GM18499 (cell line): ENCODE measurements around the gene SLC16A10.

Source experiments
- ATAC-seq: cut with Tn5 transposase; IDR thresholded peaks from one replicate; pipeline ENCODE4 v1.9.1; 2021; ENCODE audit warnings: moderate number of reproducible peaks; ENCODE audit not compliant: insufficient read depth, unreplicated experiment

Gene SLC16A10

GRCh38 chr6:111205502-111205901 is 118.2 kb downstream of the SLC16A10 start:
- ATAC-seq: no peak

GRCh38 chr6:111207141-111207858 is 120.0 kb downstream of the SLC16A10 start:
- ATAC-seq: no peak

GRCh38 chr6:111208933-111209332 is 121.6 kb downstream of the SLC16A10 start:
- no peak for ATAC-seq

GRCh38 chr6:111210194-111210728 is 123.0 kb downstream of the SLC16A10 start:
- ATAC-seq: no peak

GRCh38 chr6:111211411-111212030 is 124.2 kb downstream of the SLC16A10 start:
- no peak for ATAC-seq

GRCh38 chr6:111212625-111213024 is 125.3 kb downstream of the SLC16A10 start:
- ATAC-seq: no peak

- ATAC-seq: no peak
Measured at GRCh38 chr6:111215131-111215530, 127.8 kb downstream of the SLC16A10 start.

GRCh38 chr6:111219785-111220184 is 132.5 kb downstream of the SLC16A10 start:
- ATAC-seq: no peak

- ATAC-seq: no peak
Measured at GRCh38 chr6:111220383-111221031, 133.2 kb downstream of the SLC16A10 start.

- ATAC-seq: no peak
Measured at GRCh38 chr6:111221804-111222203, 134.5 kb downstream of the SLC16A10 start.

GRCh38 chr6:111222341-111222740 is 135.0 kb downstream of the SLC16A10 start:
- no peak for ATAC-seq

GRCh38 chr6:111228094-111228493 is 140.8 kb downstream of the SLC16A10 start:
- no peak for ATAC-seq

GRCh38 chr6:111230351-111231089 is 143.2 kb downstream of the SLC16A10 start:
- no peak for ATAC-seq

- ATAC-seq: no peak
Measured at GRCh38 chr6:111231090-111231459, 143.8 kb downstream of the SLC16A10 start.

GRCh38 chr6:111237852-111238251 is 150.5 kb downstream of the SLC16A10 start:
- no peak for ATAC-seq

- ATAC-seq: no peak
Measured at GRCh38 chr6:111238464-111239119, 151.3 kb downstream of the SLC16A10 start.

GRCh38 chr6:111239461-111239860 is 152.2 kb downstream of the SLC16A10 start:
- no peak for ATAC-seq

GRCh38 chr6:111242452-111242851 is 155.1 kb downstream of the SLC16A10 start:
- ATAC-seq: no peak

GRCh38 chr6:111243095-111243494 is 155.8 kb downstream of the SLC16A10 start:
- ATAC-seq: no peak

- ATAC-seq: no peak
Measured at GRCh38 chr6:111248789-111249188, 161.5 kb downstream of the SLC16A10 start.
